DOHH2 (cell line): ENCODE measurements around the gene MYG1.

ENCODE experiments used
- H3F3A ChIP-seq: fragments of 200-600 bp; sonication (generic), shearing (Covaris generic); 2 replicates; pipeline ENCODE4 v1.6.0; 2016; ENCODE audit warnings: antibody characterized with exemption, mild to moderate bottlenecking; ENCODE audit not compliant: control insufficient read depth, insufficient read depth
- H3K27ac ChIP-seq: fragments of 200-600 bp; sonication (generic); 2 replicates; pipeline ENCODE4 v1.5.1; 2014; ENCODE audit warnings: low read depth, mild to moderate bottlenecking, low read length, moderate library complexity
- H3K27me3 ChIP-seq: fragments of 200-600 bp; sonication (generic); 2 replicates; pipeline ENCODE4 v1.6.1; 2014; ENCODE audit warnings: mild to moderate bottlenecking, low read length, mixed read lengths; ENCODE audit not compliant: control insufficient read depth
- H3K36me3 ChIP-seq: fragments of 200-600 bp; sonication (generic); 2 replicates; pipeline ENCODE4 v1.6.1; 2014; ENCODE audit warnings: mild to moderate bottlenecking, low read length, moderate library complexity, mixed read lengths; ENCODE audit not compliant: control insufficient read depth
- H3K4me1 ChIP-seq: fragments of 200-600 bp; sonication (generic); 2 replicates; pipeline ENCODE4 v1.6.1; 2014; ENCODE audit warnings: mild to moderate bottlenecking, low read length, mixed read lengths; ENCODE audit not compliant: control insufficient read depth
- H3K4me2 ChIP-seq: fragments of 200-600 bp; sonication (generic); 2 replicates; pipeline ENCODE4 v1.6.0; 2014; ENCODE audit warnings: mild to moderate bottlenecking, low read length, moderate library complexity
- H3K4me3 ChIP-seq: fragments of 200-600 bp; sonication (generic); 2 replicates; pipeline ENCODE4 v1.5.1; 2014; ENCODE audit warnings: mild to moderate bottlenecking, low read length, mixed read lengths
- H3K79me2 ChIP-seq: fragments of 200-600 bp; sonication (generic); 2 replicates; pipeline ENCODE4 v1.6.1; 2014; ENCODE audit warnings: mild to moderate bottlenecking, low read length, mixed read lengths; ENCODE audit not compliant: control insufficient read depth
- H3K9me2 ChIP-seq: fragments of 200-600 bp; sonication (generic); replicated peaks from 2 replicates; pipeline ENCODE4 v1.6.1; 2014; ENCODE audit warnings: mild to moderate bottlenecking, low read length, mixed read lengths; ENCODE audit not compliant: control insufficient read depth
- H3K9me3 ChIP-seq: fragments of 200-600 bp; sonication (generic); 2 replicates; pipeline ENCODE4 v1.6.1; 2014; ENCODE audit warnings: antibody characterized with exemption, low read length, mixed read lengths; ENCODE audit not compliant: control insufficient read depth, insufficient read depth
- H4K20me1 ChIP-seq: fragments of 200-600 bp; sonication (generic); 2 replicates; pipeline ENCODE4 v1.6.0; 2014; ENCODE audit warnings: low read depth, mild to moderate bottlenecking, antibody characterized with exemption, low read length, moderate library complexity; ENCODE audit not compliant: control insufficient read depth, insufficient read depth
- EZH2phosphoT487 ChIP-seq: fragments of 200-600 bp; sonication (generic); IDR thresholded peaks from 2 replicates; pipeline ENCODE4 v1.6.1; 2017; ENCODE audit warnings: borderline replicate concordance, mild to moderate bottlenecking, antibody characterized with exemption, low read length, moderate library complexity, mixed read lengths
- TF ChIP-seq, protein P1 (sequence below): fragments of 200-600 bp; sonication (generic); IDR thresholded peaks from one replicate; pipeline ENCODE4 v1.5.1; 2014; ENCODE audit warnings: antibody characterized with exemption, mild to moderate bottlenecking, low read depth, low read length; ENCODE audit not compliant: poor library complexity, severe bottlenecking

MYG1 gene

DNA sequence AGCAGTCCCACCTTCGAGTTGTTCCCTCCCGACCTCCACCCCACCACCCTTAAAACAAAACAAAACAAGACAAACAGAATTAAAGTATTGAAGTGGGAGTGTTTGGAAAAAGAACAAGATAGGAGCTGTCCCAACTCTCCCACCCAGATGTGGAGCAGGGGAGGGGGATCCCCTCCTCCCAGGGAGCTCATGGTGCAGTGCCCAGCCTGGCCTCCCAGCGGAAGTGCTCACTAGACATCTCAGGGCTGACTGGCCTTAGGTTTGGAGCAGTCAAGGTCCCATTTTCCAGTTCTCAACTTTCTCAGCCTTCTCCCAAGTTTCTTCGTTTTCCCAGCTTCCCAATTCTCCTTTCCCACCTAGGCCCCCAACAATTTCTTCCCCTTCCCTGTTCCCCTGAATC lies 33.8 kb downstream of the MYG1 start:
- no peaks in the 10 kb centered on the region for H3K36me3 ChIP-seq
- no peaks in the 10 kb centered on the region for H3K9me3 ChIP-seq
- H3F3A ChIP-seq = no peaks in the 10 kb centered on the region
- no peaks in the 10 kb centered on the region for H4K20me1 ChIP-seq
- H3K27me3 ChIP-seq = peaks cover 23% of the 10 kb centered on the region
- no peaks in the 10 kb centered on the region for H3K9me2 ChIP-seq
- peaks cover 30% of the 10 kb centered on the region for H3K4me1 ChIP-seq
- H3K27ac ChIP-seq = no peak overlapping the region
- no peak overlapping the region for H3K4me3 ChIP-seq
- TF ChIP-seq, protein P1, sequence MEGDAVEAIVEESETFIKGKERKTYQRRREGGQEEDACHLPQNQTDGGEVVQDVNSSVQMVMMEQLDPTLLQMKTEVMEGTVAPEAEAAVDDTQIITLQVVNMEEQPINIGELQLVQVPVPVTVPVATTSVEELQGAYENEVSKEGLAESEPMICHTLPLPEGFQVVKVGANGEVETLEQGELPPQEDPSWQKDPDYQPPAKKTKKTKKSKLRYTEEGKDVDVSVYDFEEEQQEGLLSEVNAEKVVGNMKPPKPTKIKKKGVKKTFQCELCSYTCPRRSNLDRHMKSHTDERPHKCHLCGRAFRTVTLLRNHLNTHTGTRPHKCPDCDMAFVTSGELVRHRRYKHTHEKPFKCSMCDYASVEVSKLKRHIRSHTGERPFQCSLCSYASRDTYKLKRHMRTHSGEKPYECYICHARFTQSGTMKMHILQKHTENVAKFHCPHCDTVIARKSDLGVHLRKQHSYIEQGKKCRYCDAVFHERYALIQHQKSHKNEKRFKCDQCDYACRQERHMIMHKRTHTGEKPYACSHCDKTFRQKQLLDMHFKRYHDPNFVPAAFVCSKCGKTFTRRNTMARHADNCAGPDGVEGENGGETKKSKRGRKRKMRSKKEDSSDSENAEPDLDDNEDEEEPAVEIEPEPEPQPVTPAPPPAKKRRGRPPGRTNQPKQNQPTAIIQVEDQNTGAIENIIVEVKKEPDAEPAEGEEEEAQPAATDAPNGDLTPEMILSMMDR = no peak
- no peak for TF ChIP-seq EZH2phosphoT487
- no peaks in the 10 kb centered on the region for H3K79me2 ChIP-seq
- no peak overlapping the region for H3K4me2 ChIP-seq

DNA sequence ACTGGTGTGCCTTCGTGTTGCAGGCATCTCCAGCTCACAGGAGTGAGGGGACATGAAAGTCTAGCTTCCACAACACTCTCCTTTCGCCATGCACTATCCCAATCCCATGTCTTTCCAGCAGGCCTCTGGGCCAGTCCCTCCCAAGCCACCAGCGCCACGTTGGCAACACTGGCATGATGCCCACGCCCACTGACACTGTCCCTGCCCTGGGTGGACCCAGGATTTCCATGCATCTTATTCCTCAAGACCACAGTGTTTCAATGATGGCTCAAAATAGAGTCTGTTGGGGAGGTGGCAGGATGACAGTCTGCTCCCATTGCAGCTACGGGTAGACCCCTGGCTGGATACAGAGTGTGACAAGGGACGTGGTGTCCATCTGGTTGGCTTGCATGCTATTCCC lies 34.4 kb downstream of the MYG1 start:
- no peaks in the 10 kb centered on the region for H3K9me2 ChIP-seq
- no peaks in the 10 kb centered on the region for H4K20me1 ChIP-seq
- no peak overlapping the region for H3K4me3 ChIP-seq
- no peaks in the 10 kb centered on the region for H3K9me3 ChIP-seq
- TF ChIP-seq, protein P1 = no peak
- TF ChIP-seq EZH2phosphoT487 = no peak
- H3K4me2 ChIP-seq = no peak overlapping the region
- H3K27me3 ChIP-seq = peaks cover 23% of the 10 kb centered on the region
- H3K4me1 ChIP-seq = peaks cover 35% of the 10 kb centered on the region
- no peak overlapping the region for H3K27ac ChIP-seq
- H3K79me2 ChIP-seq = no peaks in the 10 kb centered on the region
- no peaks in the 10 kb centered on the region for H3K36me3 ChIP-seq
- H3F3A ChIP-seq = no peaks in the 10 kb centered on the region

- H3K4me2 ChIP-seq = no peak overlapping the region
- TF ChIP-seq, protein P1 = no peak
- no peak for TF ChIP-seq EZH2phosphoT487
These were observed 35.3 kb downstream of the MYG1 start for GRCh38 chr12:53334822-53335221.

More at GRCh38 chr12:53334822-53335221, 35.3 kb downstream of the MYG1 start:
- no peaks in the 10 kb centered on the region for H3K9me2 ChIP-seq
- no peaks in the 10 kb centered on the region for H3K9me3 ChIP-seq
- no peaks in the 10 kb centered on the region for H3K36me3 ChIP-seq
- no peaks in the 10 kb centered on the region for H3F3A ChIP-seq
- no peaks in the 10 kb centered on the region for H3K79me2 ChIP-seq
- H3K4me1 ChIP-seq = peaks cover 35% of the 10 kb centered on the region
- no peaks in the 10 kb centered on the region for H4K20me1 ChIP-seq
- no peak overlapping the region for H3K27ac ChIP-seq
- H3K27me3 ChIP-seq = peaks cover 23% of the 10 kb centered on the region
- H3K4me3 ChIP-seq = no peak overlapping the region
